ENCODE data around the gene MYRIP.
"Not testable (repeated sequence)": the region's sequence is repeated elsewhere in the genome, so short reads cannot be mapped to it uniquely, and the experiment has no call there.

Gene MYRIP

GRCh38 chr3:40096661-40097111, 287.3 kb downstream of the MYRIP start:
- no peak for DNase-seq

GRCh38 chr3:40097131-40098117, 288.0 kb downstream of the MYRIP start:
- no peak for DNase-seq

GRCh38 chr3:40098261-40098759, 288.9 kb downstream of the MYRIP start:
- DNase-seq: no peak

GRCh38 chr3:40099871-40100270, 290.5 kb downstream of the MYRIP start:
- no peak for DNase-seq

GRCh38 chr3:40102182-40102581, 292.8 kb downstream of the MYRIP start:
- DNase-seq: no peak

GRCh38 chr3:40103829-40104228, 294.4 kb downstream of the MYRIP start:
- no peak for DNase-seq

GRCh38 chr3:40104441-40104840, 295.0 kb downstream of the MYRIP start:
- no peak for DNase-seq

- DNase-seq: no peak
Observed at GRCh38 chr3:40108643-40109042, 299.2 kb downstream of the MYRIP start.

GRCh38 chr3:40109641-40110490, 300.5 kb downstream of the MYRIP start:
- no peak for DNase-seq

GRCh38 chr3:40116478-40117177, 307.2 kb downstream of the MYRIP start:
- no peak for DNase-seq

GRCh38 chr3:40118091-40118490, 308.7 kb downstream of the MYRIP start:
- no peak for DNase-seq

- DNase-seq: no peak
Observed at GRCh38 chr3:40120067-40120692, 310.8 kb downstream of the MYRIP start.

- DNase-seq: no peak
Observed at GRCh38 chr3:40120806-40121205, 311.4 kb downstream of the MYRIP start.

- DNase-seq: no peak
Observed at GRCh38 chr3:40124918-40125317, 315.5 kb downstream of the MYRIP start.

- no peak for DNase-seq
Observed at GRCh38 chr3:40128166-40128565, 318.8 kb downstream of the MYRIP start.

GRCh38 chr3:40129510-40129909, 320.1 kb downstream of the MYRIP start:
- DNase-seq: no peak

GRCh38 chr3:40129981-40130380, 320.6 kb downstream of the MYRIP start:
- DNase-seq: no peak

GRCh38 chr3:40130721-40131120, 321.3 kb downstream of the MYRIP start:
- DNase-seq: no peak

GRCh38 chr3:40133886-40134575, 324.6 kb downstream of the MYRIP start:
- DNase-seq: not testable (repeated sequence)

- no peak for DNase-seq
Observed at GRCh38 chr3:40137591-40138295, 328.3 kb downstream of the MYRIP start.

Measured in stimulated activated CD4-positive, alpha-beta T cell treated with anti-CD3 and anti-CD28 coated beads, Interleukin-15, amount 100 ng/mL, for 24 hours (primary cell).